Stimulated activated CD4-positive, alpha-beta T cell treated with anti-CD3 and anti-CD28 coated beads, Interleukin-15, amount 100 ng/mL, for 24 hours (primary cell): ENCODE results near the gene DSCAM.
"Not testable (repeated sequence)": the region's sequence is repeated elsewhere in the genome, so short reads cannot be mapped to it uniquely, and the experiment has no call there.

Source experiments
- DNase-seq: peaks from one replicate; pipeline ENCODE4 v3.0.0-alpha.2; 2020

Gene DSCAM

GRCh38 chr21:40073642-40074041, 773.3 kb downstream of the DSCAM start:
- DNase-seq: no peak

DNA sequence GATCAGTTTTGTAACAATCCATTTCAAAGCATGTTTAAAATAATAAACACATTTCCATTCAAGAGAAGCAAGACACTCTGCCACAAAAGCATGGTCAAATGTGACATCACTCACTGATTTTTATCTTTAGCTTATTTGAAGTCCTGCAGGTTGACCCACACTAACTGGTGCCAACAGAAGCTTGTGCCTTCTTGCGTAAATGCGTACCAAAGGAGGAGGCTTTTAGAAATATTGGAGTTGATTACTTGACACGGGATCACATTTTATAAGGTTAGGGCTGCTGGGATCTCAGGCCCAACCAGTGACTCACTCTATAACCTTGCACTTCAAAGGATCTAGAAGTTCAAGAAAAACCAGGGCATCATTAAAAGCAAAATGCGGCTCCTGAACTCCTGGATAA, 776.1 kb downstream of the DSCAM start:
- DNase-seq: no peak

DNA sequence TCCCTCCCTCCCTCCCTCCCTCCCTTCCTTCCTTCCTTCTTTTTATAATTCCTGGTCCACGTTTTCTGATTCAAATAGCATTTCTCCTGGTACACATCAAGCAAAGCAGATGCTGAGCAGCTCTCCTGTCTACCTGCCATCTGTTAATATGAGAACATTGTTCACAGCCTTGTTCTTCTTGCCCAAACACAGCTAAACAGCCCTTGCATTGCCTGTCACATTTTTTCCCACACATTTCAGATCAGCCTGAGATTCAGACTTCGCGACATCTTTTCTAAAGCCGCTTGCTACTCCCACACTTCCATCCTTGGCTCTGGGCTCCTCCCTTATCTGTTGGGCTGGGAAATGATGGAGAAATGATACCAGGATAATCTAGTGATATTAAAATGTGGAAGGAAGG, 779.2 kb downstream of the DSCAM start:
- DNase-seq: no peak

DNA sequence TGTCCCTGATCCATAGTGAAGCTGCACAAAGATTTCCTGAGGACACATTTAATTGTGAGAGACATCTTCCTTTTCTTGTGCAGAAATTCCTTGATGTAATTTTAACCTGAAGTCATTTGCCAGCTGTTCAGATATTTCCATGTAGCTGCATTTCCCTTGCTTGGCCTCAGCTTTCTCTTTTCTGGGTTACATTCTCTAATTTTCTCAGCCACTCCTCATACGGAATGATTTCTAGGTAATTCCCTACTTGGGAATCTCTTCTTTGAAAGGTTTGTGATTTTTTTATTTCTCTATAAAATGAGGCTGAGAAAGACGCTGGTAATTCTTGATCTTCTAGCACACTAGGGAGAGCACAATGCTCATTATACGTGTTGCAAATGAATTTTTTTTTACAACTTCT, 780.7 kb downstream of the DSCAM start:
- no peak for DNase-seq

- DNase-seq: no peak
Observed at GRCh38 chr21:40060083-40060677, 786.8 kb downstream of the DSCAM start.

- DNase-seq: no peak
Observed at GRCh38 chr21:40057331-40057730, 789.6 kb downstream of the DSCAM start.

- DNase-seq: no peak
Observed at GRCh38 chr21:40056031-40056430, 790.9 kb downstream of the DSCAM start.

GRCh38 chr21:40054403-40054802, 792.6 kb downstream of the DSCAM start:
- DNase-seq: no peak

DNA sequence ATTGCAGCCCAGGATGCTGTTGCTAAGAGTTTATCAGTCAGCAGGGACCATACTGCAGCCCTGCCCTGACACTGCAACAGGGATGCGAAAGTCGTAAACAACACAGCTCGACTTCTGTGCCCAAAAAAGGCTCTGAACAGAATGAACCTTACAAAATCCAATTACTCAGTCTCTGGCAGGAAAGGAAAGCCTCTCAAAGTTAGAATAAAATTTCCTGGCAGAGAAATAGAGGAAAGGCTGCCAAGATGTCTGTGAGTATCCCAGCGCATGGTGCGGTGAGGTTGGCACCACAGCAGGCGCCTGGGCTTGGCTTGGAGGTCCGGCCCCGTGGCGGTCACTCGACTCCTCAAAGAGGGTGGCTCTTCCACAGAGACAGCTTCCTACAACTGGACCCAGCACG, 794.0 kb downstream of the DSCAM start:
- DNase-seq: no peak

DNA sequence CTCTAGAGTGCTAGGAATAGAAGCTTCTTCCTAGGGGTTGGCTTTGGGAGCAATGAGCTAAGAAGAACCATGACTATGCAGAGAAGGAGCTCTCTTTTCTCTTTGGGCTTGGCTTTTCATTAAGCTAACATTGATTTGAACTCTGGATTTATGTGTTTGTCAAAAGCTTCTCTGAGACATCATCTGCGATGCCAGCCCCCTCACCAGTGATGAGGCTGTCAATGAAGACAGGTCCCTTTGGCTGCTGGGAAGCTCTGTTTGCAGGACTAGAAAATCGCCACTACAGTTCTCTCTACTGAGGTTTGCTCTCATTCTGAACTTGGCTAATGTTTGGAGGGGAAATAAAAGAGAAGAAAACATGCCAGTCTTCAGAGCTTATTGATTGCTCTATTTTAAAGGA, 794.7 kb downstream of the DSCAM start:
- DNase-seq: no peak

DNA sequence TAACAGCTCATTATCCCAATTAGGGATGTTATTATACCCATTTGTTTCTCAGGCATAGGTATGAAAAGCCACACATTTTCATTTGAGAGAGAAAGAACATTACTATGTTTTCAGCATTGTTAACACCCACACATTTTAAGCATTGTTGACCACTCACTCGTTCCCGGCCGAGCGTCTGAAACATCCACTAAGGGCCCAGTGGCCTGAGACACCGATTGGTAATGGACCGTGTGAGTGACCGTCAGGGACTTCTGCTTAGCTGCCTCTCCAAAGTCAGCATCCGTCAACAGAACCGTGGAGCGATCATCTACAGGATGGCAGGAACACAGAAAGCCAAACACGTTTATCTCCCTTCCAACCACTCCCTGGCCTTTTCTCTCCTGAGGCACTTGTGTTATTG, 795.2 kb downstream of the DSCAM start:
- no peak for DNase-seq

DNA sequence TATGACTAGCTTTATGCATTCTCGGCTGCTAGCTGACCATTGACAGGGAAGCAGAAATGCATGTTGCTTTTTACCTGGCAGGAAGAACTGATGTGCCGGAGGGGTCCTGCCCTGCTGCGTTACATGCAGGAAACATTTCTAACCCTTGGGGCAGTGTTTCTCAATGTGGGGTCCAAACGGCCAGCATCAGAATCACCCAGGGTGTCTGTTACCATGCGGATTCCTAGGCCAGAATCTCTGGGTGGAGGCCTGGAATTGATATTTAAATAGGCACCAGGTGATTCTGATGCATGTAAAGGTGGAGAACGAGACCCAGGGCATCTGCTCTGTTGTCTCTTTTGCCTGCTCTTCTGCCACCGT, 797.0 kb downstream of the DSCAM start:
- DNase-seq: no peak

DNA sequence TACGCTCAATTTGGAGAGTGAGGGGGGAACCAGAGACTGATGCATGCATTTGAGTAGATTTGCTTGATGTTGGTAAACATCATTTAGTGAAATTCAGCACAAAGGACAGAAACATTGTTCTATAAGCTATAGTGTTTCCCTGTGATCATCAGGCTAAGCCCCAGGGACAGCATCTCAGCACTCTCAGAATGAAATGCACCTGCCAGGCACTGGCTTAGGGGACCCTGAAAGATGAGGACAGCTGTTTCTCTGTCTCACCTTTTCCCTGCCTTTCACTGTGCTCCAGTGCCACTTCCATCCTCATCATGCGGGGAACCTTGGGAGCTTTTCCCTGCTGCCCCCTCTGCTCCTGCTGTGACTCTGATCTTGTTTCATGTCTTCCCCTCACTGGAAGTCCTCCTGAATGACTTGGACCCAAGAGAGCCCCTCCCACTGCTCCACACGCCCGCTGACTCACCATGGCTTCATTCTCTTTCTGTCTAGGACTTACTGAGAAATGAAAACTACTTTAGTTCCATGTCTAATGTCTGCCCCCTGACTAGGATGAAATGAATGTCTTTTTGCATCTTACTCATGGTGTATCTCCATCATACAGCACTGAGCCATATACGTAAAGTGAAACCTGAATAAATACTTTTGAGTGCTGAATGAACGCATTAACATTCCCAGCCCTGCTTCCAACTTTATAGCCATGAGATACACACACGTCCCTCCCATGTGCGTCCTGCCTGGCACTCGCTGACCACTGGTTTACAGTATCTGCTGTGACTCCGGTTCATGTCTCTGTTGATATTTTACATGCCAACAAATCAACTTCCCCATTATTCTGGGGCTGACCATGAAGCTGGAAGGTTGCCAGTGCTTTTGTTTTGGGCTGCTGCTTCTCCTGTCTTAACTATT, 797.7 kb downstream of the DSCAM start:
- peak; percentile 3 for DNase-seq

DNA sequence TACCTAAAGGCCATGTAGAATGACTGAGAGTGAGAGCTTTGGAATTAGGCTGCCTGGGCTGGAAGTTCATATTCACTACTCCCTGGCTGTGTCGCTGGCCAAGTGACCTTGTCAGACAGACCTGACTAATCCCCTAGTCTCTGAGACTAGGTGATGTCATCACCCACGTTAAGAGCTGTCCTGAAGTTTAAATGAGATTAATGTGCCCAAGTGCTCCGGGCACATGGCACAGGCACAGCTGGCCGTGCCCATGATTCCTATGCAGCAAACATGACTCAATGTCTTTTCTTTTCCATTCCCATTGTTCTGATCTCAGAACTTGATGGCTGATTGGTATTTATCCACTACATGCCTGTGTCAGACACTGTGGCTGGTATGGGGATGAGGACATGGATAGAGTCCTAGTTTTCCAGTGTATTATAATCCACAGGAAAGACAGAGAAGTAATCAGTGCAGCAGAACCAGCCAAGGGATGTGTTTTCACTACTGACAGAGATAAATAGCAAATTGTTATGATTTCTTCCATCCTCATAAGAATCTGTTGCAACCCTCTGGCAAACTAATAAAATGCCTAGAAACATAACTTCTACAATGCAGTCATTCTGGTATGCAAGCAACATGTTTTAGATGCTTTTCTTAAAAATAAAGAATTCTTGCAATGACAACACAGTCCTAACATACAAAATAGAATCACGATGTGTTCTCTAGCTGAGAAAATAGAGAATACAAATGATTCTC, 798.8 kb downstream of the DSCAM start:
- DNase-seq: no peak

DNA sequence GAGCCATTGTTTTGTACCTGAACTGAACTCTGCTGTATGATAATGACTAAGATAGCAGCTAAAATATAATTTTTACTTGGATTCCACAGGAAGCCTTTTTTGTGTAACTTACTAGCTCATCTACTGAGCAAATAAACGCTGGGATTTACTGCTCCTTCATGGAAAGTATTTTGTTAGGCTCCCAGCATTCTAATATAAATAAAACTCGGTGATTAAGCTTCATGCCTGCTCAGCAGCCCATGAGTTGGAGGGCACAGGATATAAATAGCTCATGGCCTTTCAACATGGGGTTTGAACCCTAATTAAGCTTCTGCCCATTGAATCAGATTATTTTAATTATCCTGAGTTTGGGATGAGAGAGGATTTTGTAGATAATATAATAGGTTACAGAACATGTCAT, 799.7 kb downstream of the DSCAM start:
- no peak for DNase-seq

- DNase-seq: no peak
Observed at GRCh38 chr21:40043866-40044265, 803.1 kb downstream of the DSCAM start.

GRCh38 chr21:40043423-40043822, 803.5 kb downstream of the DSCAM start:
- no peak for DNase-seq

GRCh38 chr21:40041446-40041845, 805.5 kb downstream of the DSCAM start:
- no peak for DNase-seq

DNA sequence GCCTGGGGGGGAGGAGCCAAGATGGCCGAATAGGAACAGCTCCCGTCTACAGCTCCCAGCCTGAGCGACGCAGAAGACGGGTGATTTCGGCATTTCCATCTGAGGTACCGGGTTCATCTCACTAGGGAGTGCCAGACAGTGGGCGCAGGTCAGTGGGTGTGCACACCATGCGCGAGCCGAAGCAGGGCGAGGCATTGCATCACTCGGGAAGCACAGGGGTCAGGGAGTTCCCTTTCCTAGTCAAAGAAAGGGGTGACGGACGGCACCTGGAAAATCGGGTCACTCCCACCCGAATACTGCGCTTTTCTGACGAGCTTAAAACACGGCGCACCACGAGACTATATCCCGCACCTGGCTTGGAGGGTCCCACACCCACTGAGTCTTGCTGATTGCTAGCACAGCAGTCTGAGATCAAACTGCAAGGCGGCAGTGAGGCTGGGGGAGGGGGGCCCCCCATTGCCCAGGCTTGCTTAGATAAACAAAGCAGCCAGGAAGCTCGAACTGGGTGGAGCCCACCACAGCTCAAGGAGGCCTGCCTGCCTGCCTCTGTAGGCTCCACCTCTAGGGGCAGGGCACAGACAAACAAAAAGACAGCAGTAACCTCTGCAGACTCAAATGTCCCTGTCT, 813.7 kb downstream of the DSCAM start:
- not testable (repeated sequence) for DNase-seq

DNA sequence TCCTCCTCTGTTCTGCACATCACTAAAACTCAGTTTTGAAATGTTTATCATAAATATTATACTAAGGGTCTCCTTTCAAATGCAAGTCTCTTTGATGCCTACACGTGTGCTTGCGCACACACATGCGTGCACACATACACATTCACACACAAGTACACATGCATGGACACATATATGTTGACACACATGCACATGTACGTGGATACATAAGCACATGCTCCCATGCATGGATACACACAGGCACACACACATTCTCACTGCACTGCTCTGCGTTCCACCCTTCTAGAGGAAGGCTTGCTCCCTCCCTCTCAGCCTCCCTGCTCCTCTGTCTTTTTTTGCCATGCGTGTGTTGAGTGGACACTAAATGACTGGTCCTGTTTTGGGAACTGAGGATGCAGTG, 817.1 kb downstream of the DSCAM start:
- no peak for DNase-seq

GRCh38 chr21:40028393-40028792, 818.6 kb downstream of the DSCAM start:
- not testable (repeated sequence) for DNase-seq

- no peak for DNase-seq
Observed at GRCh38 chr21:40021558-40022351, 825.2 kb downstream of the DSCAM start.

DNA sequence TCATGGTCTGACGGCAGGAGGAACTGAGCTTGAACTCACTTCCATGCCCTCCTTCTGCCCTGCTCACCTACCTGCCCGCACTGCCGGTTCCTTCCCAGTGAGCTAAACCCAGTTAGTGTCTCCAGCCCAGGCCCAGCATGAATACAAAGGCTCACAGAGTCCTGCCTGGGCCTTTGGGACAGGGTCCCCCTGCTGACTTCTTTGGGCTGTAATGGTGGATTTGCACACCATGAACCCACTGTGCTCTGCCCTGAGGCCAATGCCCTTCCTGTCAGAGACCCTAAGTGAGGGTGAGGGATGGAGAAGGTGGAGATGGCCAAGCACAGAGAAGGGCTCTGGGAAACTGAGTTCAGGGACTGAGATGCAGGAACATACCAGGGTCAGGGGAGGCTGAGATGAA, 826.3 kb downstream of the DSCAM start:
- DNase-seq: no peak
